CD14-positive monocyte (primary cell): Measurements from ENCODE around the gene TRAPPC11. TPM values are rescaled to one million over a fixed set of nuclear protein-coding genes. Genes with fewer than 3 reads are reported as not detected.
A peak's percentile ranks its signal among the peaks of the same experiment; 100 is the strongest.

Source experiments
- DNase-seq, 3 donors: peaks; one replicate each; pipeline ENCODE4 v3.0.0-alpha.2; 2011 to 2022
- H2AFZ ChIP-seq: 2 replicates; pipeline ENCODE4 v1.6.0; 2012; ENCODE audit warnings: mild to moderate bottlenecking, low read depth, low read length, inconsistent platforms; ENCODE audit not compliant: insufficient read depth, poor library complexity, severe bottlenecking
- H3K27ac ChIP-seq, 2 donors: 1 replicate in 1 of 2; 2 replicates in 1 of 2; pipeline ENCODE4 v1.5.1; 2012 to 2013; ENCODE audit warnings: low read length in 2 of 2, control low read depth in 1 of 2, inconsistent platforms in 1 of 2, low read depth in 1 of 2, mild to moderate bottlenecking in 1 of 2
- H3K27me3 ChIP-seq, 2 donors: one replicate each; pipeline versions ENCODE4 v1.6.0 to v1.6.1; 2011 to 2013; ENCODE audit warnings: low read length in 2 of 2; ENCODE audit not compliant: control insufficient read depth in 2 of 2, insufficient read depth in 2 of 2
- H3K36me3 ChIP-seq, 2 donors: replicated peaks in 1 of 2; 1 replicate in 1 of 2; 2 replicates in 1 of 2; pipeline versions ENCODE4 v1.5.1 to v1.6.1; 2012 to 2013; ENCODE audit warnings: low read length in 2 of 2, control low read depth in 1 of 2, inconsistent platforms in 1 of 2, mild to moderate bottlenecking in 1 of 2; ENCODE audit not compliant: insufficient read depth in 2 of 2, control insufficient read depth in 1 of 2
- H3K4me1 ChIP-seq, 2 donors: 1 replicate in 1 of 2; 2 replicates in 1 of 2; pipeline versions ENCODE4 v1.5.1 to v1.6.1; 2012 to 2013; ENCODE audit warnings: low read length in 2 of 2, control low read depth in 1 of 2, inconsistent platforms in 1 of 2, mild to moderate bottlenecking in 1 of 2, moderate library complexity in 1 of 2; ENCODE audit not compliant: insufficient read depth in 2 of 2, control insufficient read depth in 1 of 2
- H3K4me2 ChIP-seq: replicated peaks from 2 replicates; pipeline ENCODE3; 2012; ENCODE audit warnings: low read length, moderate library complexity, mild to moderate bottlenecking; ENCODE audit not compliant: poor library complexity, severe bottlenecking; ENCODE audit errors: extremely low read depth
- H3K4me3 ChIP-seq, 3 experiments: fragments of 200-600 bp in 1 of 3; sonication (generic) in 1 of 3; replicated peaks in 1 of 3; 1 replicate in 2 of 3; 2 replicates in 1 of 3; pipeline ENCODE4 v1.5.1; 2011 to 2013; ENCODE audit warnings: low read length in 3 of 3, mild to moderate bottlenecking in 3 of 3, control low read depth in 2 of 3, low read depth in 2 of 3, inconsistent platforms in 1 of 3, moderate library complexity in 1 of 3
- H3K79me2 ChIP-seq: 2 replicates; pipeline ENCODE4 v1.6.0; 2012; ENCODE audit warnings: mild to moderate bottlenecking, control low read depth, inconsistent platforms, low read length, moderate library complexity; ENCODE audit not compliant: insufficient read depth
- H3K9ac ChIP-seq: 2 replicates; pipeline ENCODE4 v1.6.0; 2017; ENCODE audit warnings: low read length, mild to moderate bottlenecking; ENCODE audit not compliant: insufficient read depth, poor library complexity, severe bottlenecking
- H3K9me3 ChIP-seq, 2 donors: replicated peaks in 1 of 2; 1 replicate in 1 of 2; 2 replicates in 1 of 2; pipeline versions ENCODE4 v1.5.1 to v1.6.1; 2012 to 2013; ENCODE audit warnings: low read length in 2 of 2, control low read depth in 1 of 2; ENCODE audit not compliant: control insufficient read depth in 1 of 2, insufficient read depth in 1 of 2
- H4K20me1 ChIP-seq: 2 replicates; pipeline ENCODE4 v1.6.0; 2012; ENCODE audit warnings: mild to moderate bottlenecking, low read length, control low read depth, moderate library complexity; ENCODE audit not compliant: insufficient read depth
- H3K27ac Mint-ChIP-seq, 7 donors: one replicate each; pipeline ENCODE4 v1.8.0; 2020; ENCODE audit warnings: mild to moderate bottlenecking in 7 of 7, mixed read lengths in 7 of 7, moderate library complexity in 6 of 7, inconsistent platforms in 2 of 7
- H3K27me3 Mint-ChIP-seq, 3 donors: one replicate each; pipeline ENCODE4 v1.8.0; 2021 to 2022; ENCODE audit warnings: low read depth in 3 of 3, mild to moderate bottlenecking in 3 of 3, mixed read lengths in 3 of 3, moderate library complexity in 3 of 3, inconsistent platforms in 1 of 3
- H3K36me3 Mint-ChIP-seq, 2 donors: one replicate each; pipeline ENCODE4 v1.8.0; 2020; ENCODE audit warnings: mixed read lengths in 2 of 2, inconsistent platforms in 1 of 2, mild to moderate bottlenecking in 1 of 2
- H3K4me1 Mint-ChIP-seq: one replicate; pipeline ENCODE4 v1.8.0; 2020; ENCODE audit warnings: mild to moderate bottlenecking, mixed read lengths
- H3K4me3 Mint-ChIP-seq, 2 donors: one replicate each; pipeline ENCODE4 v1.8.0; 2020; ENCODE audit warnings: mild to moderate bottlenecking in 2 of 2, mixed read lengths in 2 of 2, moderate library complexity in 1 of 2
- H3K9me3 Mint-ChIP-seq, 7 donors: one replicate each; pipeline ENCODE4 v1.8.0; 2020 to 2022; ENCODE audit warnings: mixed read lengths in 7 of 7, mild to moderate bottlenecking in 6 of 7, moderate library complexity in 6 of 7, inconsistent platforms in 2 of 7
- CTCF ChIP-seq: fragments of 200-600 bp; IDR thresholded peaks from one replicate; pipeline ENCODE4 v1.8.0; 2022; ENCODE audit warnings: antibody characterized with exemption, mild to moderate bottlenecking
- WGBS: methylation state at CpG from one replicate; pipeline ENCODE4 v1.1.5; 2013; ENCODE audit warnings: missing lambda C conversion rate; ENCODE audit not compliant: insufficient coverage; 5-methylcytosine and 5-hydroxymethylcytosine counted together
- intact Hi-C, 2 donors: fragments of 100-400 bp; cut with micrococcal nuclease; formaldehyde crosslinking; loops; one replicate each; pipeline versions ENCODE4 v1.15.0 to v1.15.1; 2023
- polyA plus RNA-seq, 3 donors: library from polyadenylated mRNA; depleted of rRNA in 1 of 3; unstranded in 2 of 3; stranded (reverse) in 1 of 3; fragments of 300-500 nt in 2 of 3; fragments of >200 nt in 1 of 3; fragmentation: Illumina TruSeq in 2 of 3; gene quantifications; 1 replicate in 2 of 3; 2 replicates in 1 of 3; pipeline ENCODE4 v1.2.3, GENCODE V29; 2012 to 2021

The TRAPPC11 gene
- polyA plus RNA-seq, 3 donors, result 18.4 to 30.7 (median 29.7) TPM

- Histone ChIP-seq H3K27me3 (no peaks in the 10 kb centered on the region), H4K20me1 (peaks cover 24% of the 10 kb centered on the region), H2AFZ (no peak overlapping the region), H3K4me3 (no peak overlapping the region), H3K9ac (no peak overlapping the region), H3K4me2 (no peak overlapping the region), H3K27ac (no peak overlapping the region), H3K79me2 (peaks cover 10% of the 10 kb centered on the region), H3K9me3 (no peaks in the 10 kb centered on the region), H3K4me1 (peaks cover 0 to 3% of the 10 kb centered on the region in 2 donors), H3K36me3 (peaks cover 85 to 94% of the 10 kb centered on the region in 2 donors)
- Mint-ChIP-seq H3K36me3 (peaks cover 62 to 81% of the 10 kb centered on the region in 2 donors), H3K4me1 (no peaks in the 10 kb centered on the region), H3K27me3 (no peaks in the 10 kb centered on the region), H3K27ac (peak overlapping the region in 1 of 7 donors; percentile 15), H3K9me3 (peaks cover 0 to 1% (median 0%) of the 10 kb centered on the region in 7 donors), H3K4me3 (no peak overlapping the region)
- no peak for TF ChIP-seq CTCF
- peak; percentile 15 to 35 (median 35) for DNase-seq
- intact Hi-C loops, result no loop called here
- WGBS, result 100% methylated on average over 1 of the region's 3 CpGs
Measured at GRCh38 chr4:183674153-183674552, 15.1 kb downstream of the TRAPPC11 start.

- Mint-ChIP-seq H3K27ac (no peak overlapping the region), H3K4me1 (no peaks in the 10 kb centered on the region), H3K9me3 (peaks cover 0 to 1% (median 0%) of the 10 kb centered on the region in 7 donors), H3K36me3 (peaks cover 66 to 82% of the 10 kb centered on the region in 2 donors), H3K4me3 (no peak overlapping the region), H3K27me3 (no peaks in the 10 kb centered on the region)
- Histone ChIP-seq H3K79me2 (no peaks in the 10 kb centered on the region), H3K4me2 (no peak overlapping the region), H3K27ac (no peak overlapping the region), H3K27me3 (no peaks in the 10 kb centered on the region), H3K36me3 (peaks cover 86 to 94% of the 10 kb centered on the region in 2 donors), H2AFZ (no peak overlapping the region), H3K4me1 (peaks cover 0 to 3% of the 10 kb centered on the region in 2 donors), H3K9ac (no peak overlapping the region), H4K20me1 (peaks cover 12% of the 10 kb centered on the region), H3K9me3 (no peaks in the 10 kb centered on the region), H3K4me3 (no peak overlapping the region)
- DNase-seq, result no peak
- no peak for TF ChIP-seq CTCF
- WGBS, result no CpG with 5 or more reads among the region's 4 CpGs
- intact Hi-C loops, result no loop called here
Measured at GRCh38 chr4:183675625-183676024, 16.5 kb downstream of the TRAPPC11 start.
